ENCODE data around the gene LPIN2. TPM values are rescaled to one million over a fixed set of nuclear protein-coding genes. Genes with fewer than 3 reads are reported as not detected.
"Not testable (repeated sequence)": the region's sequence is repeated elsewhere in the genome, so short reads cannot be mapped to it uniquely, and the experiment has no call there.

The LPIN2 gene
- total RNA-seq, 1 donor from 2014 or later, result 26.1 TPM

DNA sequence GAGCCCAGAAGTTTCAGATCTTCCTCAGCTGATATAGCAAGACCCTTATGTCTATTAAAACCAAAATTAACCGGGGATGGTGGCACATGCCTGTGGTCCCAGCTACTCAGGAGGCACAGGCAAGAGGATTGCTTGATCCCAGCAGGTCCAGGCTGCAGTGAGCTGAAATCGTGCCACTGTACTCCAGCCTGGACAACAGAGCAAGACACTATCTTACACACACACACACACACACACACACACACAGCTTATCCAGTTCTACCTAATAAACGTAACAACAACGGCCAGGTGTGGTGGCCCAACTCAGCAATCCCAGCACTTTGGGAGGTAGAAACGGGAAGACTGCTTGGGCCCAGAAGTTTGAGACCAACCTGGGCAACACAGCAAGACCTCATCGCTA, 7.5 kb downstream of the LPIN2 start:
- Mint-ChIP-seq H3K27me3 (ENCODE audit: unreplicated experiment) (peaks cover 5% of the 10 kb centered on the region), H3K9me3 (ENCODE audit: unreplicated experiment) (no peaks in the 10 kb centered on the region), H3K4me1 (ENCODE audit: unreplicated experiment) (peaks cover 4% of the 10 kb centered on the region), H3K36me3 (ENCODE audit: low read depth, unreplicated experiment) (peaks cover 52% of the 10 kb centered on the region), H3K4me3 (ENCODE audit: unreplicated experiment) (peak overlapping the region; percentile 27), H3K27ac (ENCODE audit: unreplicated experiment) (no peak overlapping the region)
- no peak for DNase-seq (ENCODE audit: low spot score)
- TF ChIP-seq, protein P1, sequence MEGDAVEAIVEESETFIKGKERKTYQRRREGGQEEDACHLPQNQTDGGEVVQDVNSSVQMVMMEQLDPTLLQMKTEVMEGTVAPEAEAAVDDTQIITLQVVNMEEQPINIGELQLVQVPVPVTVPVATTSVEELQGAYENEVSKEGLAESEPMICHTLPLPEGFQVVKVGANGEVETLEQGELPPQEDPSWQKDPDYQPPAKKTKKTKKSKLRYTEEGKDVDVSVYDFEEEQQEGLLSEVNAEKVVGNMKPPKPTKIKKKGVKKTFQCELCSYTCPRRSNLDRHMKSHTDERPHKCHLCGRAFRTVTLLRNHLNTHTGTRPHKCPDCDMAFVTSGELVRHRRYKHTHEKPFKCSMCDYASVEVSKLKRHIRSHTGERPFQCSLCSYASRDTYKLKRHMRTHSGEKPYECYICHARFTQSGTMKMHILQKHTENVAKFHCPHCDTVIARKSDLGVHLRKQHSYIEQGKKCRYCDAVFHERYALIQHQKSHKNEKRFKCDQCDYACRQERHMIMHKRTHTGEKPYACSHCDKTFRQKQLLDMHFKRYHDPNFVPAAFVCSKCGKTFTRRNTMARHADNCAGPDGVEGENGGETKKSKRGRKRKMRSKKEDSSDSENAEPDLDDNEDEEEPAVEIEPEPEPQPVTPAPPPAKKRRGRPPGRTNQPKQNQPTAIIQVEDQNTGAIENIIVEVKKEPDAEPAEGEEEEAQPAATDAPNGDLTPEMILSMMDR (IDR thresholded peaks at IDR 0.05; ENCODE audit: unreplicated experiment), result no peak

DNA sequence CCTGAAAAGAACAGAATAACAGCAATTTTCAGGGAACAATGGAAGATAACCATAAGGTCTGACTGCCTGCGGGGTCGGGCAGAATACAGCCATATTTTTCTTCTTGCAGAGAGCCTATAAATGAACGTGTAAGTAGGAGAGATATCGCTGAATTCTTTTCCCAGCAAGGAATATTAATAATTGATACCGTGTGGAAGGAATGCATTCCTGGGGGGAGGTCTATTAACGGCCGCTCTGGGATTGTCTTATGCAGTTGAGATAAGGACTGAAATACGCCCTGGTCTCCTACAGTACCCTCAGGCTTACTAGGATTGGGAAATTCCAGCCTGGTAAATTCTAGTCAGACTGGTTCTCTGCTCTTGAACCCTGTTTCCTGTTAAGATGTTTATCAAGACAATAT, 9.2 kb downstream of the LPIN2 start:
- Mint-ChIP-seq H3K36me3 (ENCODE audit: low read depth, unreplicated experiment) (peaks cover 55% of the 10 kb centered on the region), H3K4me3 (ENCODE audit: unreplicated experiment) (peak overlapping the region; percentile 75)
- H3K4me1 Mint-ChIP-seq (ENCODE audit: unreplicated experiment); H3K9me3 Mint-ChIP-seq (ENCODE audit: unreplicated experiment); DNase-seq (ENCODE audit: low spot score); H3K27ac Mint-ChIP-seq (ENCODE audit: unreplicated experiment); H3K27me3 Mint-ChIP-seq (ENCODE audit: unreplicated experiment): not testable (repeated sequence)

DNA sequence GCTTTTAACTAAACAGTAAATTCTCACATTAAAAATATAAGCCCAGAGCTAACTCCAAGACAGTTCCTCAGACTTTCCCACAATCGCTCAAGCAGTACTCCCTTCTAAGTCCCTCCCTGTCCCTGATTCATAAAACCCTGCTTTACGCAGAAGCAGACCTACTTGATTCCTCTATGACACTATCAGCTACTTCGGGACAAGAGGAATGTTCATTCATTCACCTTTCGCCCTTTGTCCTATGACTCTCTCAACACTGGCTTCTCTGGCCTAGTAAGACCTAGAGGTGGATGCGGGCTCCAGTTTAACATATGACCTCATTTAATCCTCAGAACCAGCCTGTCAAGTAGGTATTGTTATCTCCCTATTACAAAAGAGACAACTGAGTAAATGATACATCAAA, 10.2 kb downstream of the LPIN2 start:
- Mint-ChIP-seq H3K27me3 (ENCODE audit: unreplicated experiment) (peaks cover 5% of the 10 kb centered on the region), H3K4me1 (ENCODE audit: unreplicated experiment) (peaks cover 16% of the 10 kb centered on the region), H3K4me3 (ENCODE audit: unreplicated experiment) (no peak overlapping the region), H3K27ac (ENCODE audit: unreplicated experiment) (no peak overlapping the region), H3K36me3 (ENCODE audit: low read depth, unreplicated experiment) (peaks cover 55% of the 10 kb centered on the region), H3K9me3 (ENCODE audit: unreplicated experiment) (no peaks in the 10 kb centered on the region)
- TF ChIP-seq, protein P1 (IDR thresholded peaks at IDR 0.05; ENCODE audit: unreplicated experiment), result no peak
- no peak for DNase-seq (ENCODE audit: low spot score)

DNA sequence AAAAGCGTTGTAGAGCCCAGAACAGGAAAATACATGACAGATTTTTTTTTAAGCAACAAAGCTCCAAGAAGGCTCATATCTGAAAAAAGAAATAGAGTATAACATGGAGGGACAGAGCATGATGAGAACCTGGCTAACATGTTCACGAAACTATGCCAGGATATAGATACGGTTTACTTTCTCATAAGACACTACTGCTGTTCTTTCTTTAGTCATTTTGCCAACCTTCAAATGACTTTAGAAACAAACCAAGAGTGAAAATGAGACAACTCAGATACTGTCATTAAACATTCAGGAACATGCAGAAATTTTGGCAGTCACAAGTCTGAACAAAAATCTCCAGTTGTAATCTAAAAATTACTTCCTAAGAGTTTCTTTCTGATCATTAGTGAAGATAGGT, 14.3 kb downstream of the LPIN2 start:
- peaks cover 16% of the 10 kb centered on the region for H3K4me1 Mint-ChIP-seq (ENCODE audit: unreplicated experiment)
- peaks cover 2% of the 10 kb centered on the region for H3K27me3 Mint-ChIP-seq (ENCODE audit: unreplicated experiment)
- no peak overlapping the region for H3K4me3 Mint-ChIP-seq (ENCODE audit: unreplicated experiment)
- TF ChIP-seq, protein P1 (IDR thresholded peaks at IDR 0.05; ENCODE audit: unreplicated experiment), result no peak
- no peak overlapping the region for H3K27ac Mint-ChIP-seq (ENCODE audit: unreplicated experiment)
- peaks cover 32% of the 10 kb centered on the region for H3K36me3 Mint-ChIP-seq (ENCODE audit: low read depth, unreplicated experiment)
- no peaks in the 10 kb centered on the region for H3K9me3 Mint-ChIP-seq (ENCODE audit: unreplicated experiment)
- DNase-seq (ENCODE audit: low spot score), result no peak

DNA sequence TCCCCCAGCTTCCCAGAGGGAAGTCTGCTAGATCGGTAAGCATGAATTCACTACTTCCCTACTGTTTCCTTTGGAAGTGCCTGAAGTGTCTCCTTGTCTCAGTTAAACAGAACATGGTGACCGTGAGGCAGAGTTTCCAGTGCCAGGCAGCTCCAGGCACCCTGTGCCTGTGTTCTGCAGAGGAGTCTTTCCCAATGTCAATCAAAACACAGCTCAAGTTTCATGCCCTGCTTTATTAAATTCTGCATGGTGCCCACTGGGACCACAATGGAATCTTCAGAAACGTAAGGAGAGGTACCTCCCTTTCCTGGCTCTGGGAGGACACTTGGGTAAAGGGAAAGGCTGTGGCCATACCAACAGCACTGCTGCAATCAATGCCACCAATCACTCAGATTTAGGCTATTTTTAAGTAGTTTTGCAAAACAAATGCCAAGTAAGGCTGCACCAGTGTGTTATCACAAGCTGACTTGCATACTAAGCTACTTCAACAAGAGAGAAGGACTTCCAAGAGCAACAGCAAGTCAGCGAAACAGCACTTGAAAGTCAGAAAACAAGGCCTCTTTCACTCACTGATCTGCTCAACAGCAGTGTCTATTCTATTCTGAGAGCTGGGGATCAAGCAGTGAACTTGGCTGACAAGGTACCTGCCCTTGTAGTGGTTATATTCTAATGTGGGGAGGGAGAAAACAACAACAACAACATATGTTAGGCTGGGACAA, 14.9 kb downstream of the LPIN2 start:
- DNase-seq (ENCODE audit: low spot score), result no peak
- H3K4me3 Mint-ChIP-seq (ENCODE audit: unreplicated experiment), result no peak overlapping the region
- H3K27ac Mint-ChIP-seq (ENCODE audit: unreplicated experiment), result peak overlapping the region; percentile 14
- peaks cover 26% of the 10 kb centered on the region for H3K36me3 Mint-ChIP-seq (ENCODE audit: low read depth, unreplicated experiment)
- TF ChIP-seq, protein P1 (IDR thresholded peaks at IDR 0.05; ENCODE audit: unreplicated experiment), result no peak
- peaks cover 16% of the 10 kb centered on the region for H3K4me1 Mint-ChIP-seq (ENCODE audit: unreplicated experiment)
- no peaks in the 10 kb centered on the region for H3K9me3 Mint-ChIP-seq (ENCODE audit: unreplicated experiment)
- peaks cover 2% of the 10 kb centered on the region for H3K27me3 Mint-ChIP-seq (ENCODE audit: unreplicated experiment)
